HG03066 (cell line): ENCODE data around the gene VAV2.
"Not testable (repeated sequence)": the region's sequence is repeated elsewhere in the genome, so short reads cannot be mapped to it uniquely, and the experiment has no call there.

Source experiments
- ATAC-seq: cut with Tn5 transposase; IDR thresholded peaks from one replicate; pipeline ENCODE4 v1.9.1; 2021; ENCODE audit warnings: low read depth; ENCODE audit not compliant: unreplicated experiment

VAV2 gene

GRCh38 chr9:133777068-133777791 lies 214.9 kb downstream of the VAV2 start:
- ATAC-seq, result no peak

GRCh38 chr9:133775951-133776905 lies 215.9 kb downstream of the VAV2 start:
- no peak for ATAC-seq

- ATAC-seq, result no peak
These were observed 216.8 kb downstream of the VAV2 start for GRCh38 chr9:133775291-133775690.

- no peak for ATAC-seq
These were observed 217.3 kb downstream of the VAV2 start for GRCh38 chr9:133774799-133775198.

GRCh38 chr9:133773889-133774655 lies 218.1 kb downstream of the VAV2 start:
- no peak for ATAC-seq

- no peak for ATAC-seq
These were observed 219.5 kb downstream of the VAV2 start for GRCh38 chr9:133772581-133772980.

- ATAC-seq, result no peak
These were observed 220.3 kb downstream of the VAV2 start for GRCh38 chr9:133771486-133772482.

GRCh38 chr9:133770076-133770777 lies 221.9 kb downstream of the VAV2 start:
- no peak for ATAC-seq

- ATAC-seq, result no peak
These were observed 222.5 kb downstream of the VAV2 start for GRCh38 chr9:133769511-133770075.

- ATAC-seq, result no peak
These were observed 223.1 kb downstream of the VAV2 start for GRCh38 chr9:133768859-133769510.

- ATAC-seq, result no peak
These were observed 223.7 kb downstream of the VAV2 start for GRCh38 chr9:133768371-133768858.

- no peak for ATAC-seq
These were observed 224.5 kb downstream of the VAV2 start for GRCh38 chr9:133767625-133768024.

GRCh38 chr9:133767008-133767407 lies 225.1 kb downstream of the VAV2 start:
- ATAC-seq, result no peak

- not testable (repeated sequence) for ATAC-seq
These were observed 225.9 kb downstream of the VAV2 start for GRCh38 chr9:133766234-133766633.

GRCh38 chr9:133763272-133764183 lies 228.6 kb downstream of the VAV2 start:
- no peak for ATAC-seq

GRCh38 chr9:133762488-133763271 lies 229.4 kb downstream of the VAV2 start:
- ATAC-seq, result no peak
